Retinal pigment epithelial cell (primary cell): ENCODE measurements around the gene KHSRP.

Experiments used
- DNase-seq: peaks from one replicate; pipeline ENCODE4 v3.0.0-alpha.2; 2010; ENCODE audit warnings: low read depth
- H3K4me3 ChIP-seq: 2 replicates; pipeline ENCODE4 v1.5.1; 2011; ENCODE audit warnings: mild to moderate bottlenecking, low read length, control low read depth, moderate library complexity
- CTCF ChIP-seq: conservative IDR thresholded peaks from 2 replicates; pipeline ENCODE4 v1.5.1; 2011; ENCODE audit warnings: low read depth, low read length, control low read depth, inconsistent platforms

KHSRP gene

GRCh38 chr19:6424195-6424938 is at the start of gene KHSRP:
KHSRP (minus strand) TSS chr19:6424811; CDS start chr19:6424701, 110 bp downstream.
- TF ChIP-seq CTCF = no peak
- H3K4me3 ChIP-seq = peak within 1 kb of the TSS; percentile 98
- DNase-seq = no peak

- TF ChIP-seq CTCF = no peak
- DNase-seq = no peak
- no peak overlapping the region for H3K4me3 ChIP-seq
These were observed 49.0 kb upstream of the KHSRP start for GRCh38 chr19:6473647-6474046.

- no peak overlapping the region for H3K4me3 ChIP-seq
- no peak for DNase-seq
- no peak for TF ChIP-seq CTCF
These were observed 48.1 kb upstream of the KHSRP start for GRCh38 chr19:6472713-6473112.

GRCh38 chr19:6471076-6471475 is 46.5 kb upstream of the KHSRP start:
- no peak for DNase-seq
- no peak overlapping the region for H3K4me3 ChIP-seq
- TF ChIP-seq CTCF = no peak

GRCh38 chr19:6470173-6470572 is 45.6 kb upstream of the KHSRP start:
- DNase-seq = no peak
- no peak overlapping the region for H3K4me3 ChIP-seq
- TF ChIP-seq CTCF = no peak

- H3K4me3 ChIP-seq = no peak overlapping the region
- no peak for TF ChIP-seq CTCF
- no peak for DNase-seq
These were observed 42.8 kb upstream of the KHSRP start for GRCh38 chr19:6467384-6467783.

- H3K4me3 ChIP-seq = no peak overlapping the region
- no peak for TF ChIP-seq CTCF
- DNase-seq = no peak
These were observed 42.1 kb upstream of the KHSRP start for GRCh38 chr19:6466526-6467248.
